AG08396 (cell line): Measurements from ENCODE around the gene IPMK.
A peak's percentile ranks its signal among the peaks of the same experiment; 100 is the strongest.
"Not testable (repeated sequence)": the region's sequence is repeated elsewhere in the genome, so short reads cannot be mapped to it uniquely, and the experiment has no call there.

ENCODE experiments used
- DNase-seq: peaks from one replicate; pipeline ENCODE4 v3.0.0; 2012; ENCODE audit warnings: low spot score, mixed read lengths

IPMK gene

DNA sequence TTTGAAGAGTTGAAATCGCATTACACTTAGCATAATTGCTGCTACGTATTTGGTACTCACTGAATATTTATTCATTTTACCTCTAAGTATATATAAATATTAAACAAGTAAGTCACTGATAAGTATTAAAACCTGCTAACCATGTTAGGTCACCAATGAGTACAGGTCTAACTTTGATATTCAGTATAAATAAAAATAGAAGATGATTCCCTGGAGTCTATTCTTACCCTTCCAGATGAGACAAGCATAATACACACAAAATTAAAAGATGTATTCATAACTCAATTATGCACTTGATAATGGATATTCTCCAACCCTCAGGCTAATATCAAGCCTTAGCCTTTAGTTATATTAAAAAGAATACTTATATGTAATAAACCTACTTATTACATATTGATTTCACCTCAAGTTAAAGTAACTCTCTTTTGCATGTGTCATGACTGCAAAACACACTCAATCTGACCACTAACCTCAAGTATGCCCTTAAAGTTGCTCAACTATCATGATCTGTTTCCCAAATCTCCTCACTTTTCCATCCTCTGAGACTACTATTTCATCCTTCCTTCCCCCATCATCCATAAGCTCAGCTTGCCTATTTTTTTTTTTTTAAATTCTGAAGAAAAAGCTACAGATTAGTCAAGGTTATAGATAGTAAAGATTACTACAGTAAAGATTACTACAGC, 46.8 kb downstream of the IPMK start:
- DNase-seq = no peak

DNA sequence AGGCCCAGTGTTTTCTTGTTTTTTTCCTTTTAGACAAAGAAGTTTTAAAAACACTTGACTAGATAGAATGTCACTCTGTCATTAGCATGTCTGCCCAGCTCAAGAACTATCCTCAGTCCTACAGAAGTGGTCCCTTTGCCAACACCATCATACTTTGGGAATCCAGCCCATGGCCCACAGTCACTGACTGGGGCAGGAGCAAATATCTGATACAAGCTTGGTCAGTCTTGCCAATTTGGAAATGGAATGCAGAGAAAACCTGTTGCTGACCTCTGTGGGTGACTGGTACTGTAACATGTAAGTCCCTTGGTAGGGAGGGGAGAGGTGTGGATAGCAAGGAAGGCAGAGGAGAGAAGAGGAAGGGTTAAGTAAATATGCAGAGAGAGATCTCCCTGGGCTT, 47.8 kb downstream of the IPMK start:
- DNase-seq = no peak

DNA sequence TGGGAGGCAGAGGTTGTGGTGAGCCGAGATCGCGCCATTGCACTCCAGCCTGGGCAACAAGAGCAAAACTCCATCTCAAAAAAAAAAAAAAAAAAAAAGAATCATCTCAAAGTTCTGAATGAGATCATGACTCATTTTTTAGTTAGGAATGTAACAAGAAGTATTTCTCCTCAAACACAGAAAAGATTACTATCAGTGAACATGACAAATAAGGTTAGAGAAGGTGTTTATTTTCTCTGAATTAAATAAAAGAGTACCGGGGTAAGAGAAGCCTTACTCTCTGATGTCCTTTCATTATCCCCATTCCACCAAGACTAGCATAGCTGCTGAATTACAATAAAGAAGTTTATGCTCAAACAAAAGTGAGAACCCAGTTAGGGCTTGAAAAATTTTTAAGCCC, 50.1 kb downstream of the IPMK start:
- DNase-seq = no peak

DNA sequence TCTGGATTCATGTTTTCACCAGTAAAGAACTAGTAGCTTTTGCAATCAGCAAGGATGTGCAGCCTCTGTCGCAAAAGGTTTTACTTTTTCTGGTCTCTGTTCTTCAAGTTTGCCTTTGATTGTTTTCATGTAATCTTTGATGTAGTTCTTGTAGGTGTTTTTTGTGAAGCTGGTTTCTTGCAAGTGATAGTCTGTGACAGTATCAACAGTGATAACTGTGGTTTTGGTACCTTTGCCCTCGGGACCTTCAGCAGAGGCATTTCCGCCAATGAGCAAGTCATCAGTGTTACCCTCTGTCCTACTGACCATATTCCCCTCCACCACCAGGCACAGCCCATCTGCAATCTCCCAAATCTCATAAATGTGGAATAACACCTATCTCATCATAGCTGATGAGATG, 55.1 kb downstream of the IPMK start:
- DNase-seq = no peak

DNA sequence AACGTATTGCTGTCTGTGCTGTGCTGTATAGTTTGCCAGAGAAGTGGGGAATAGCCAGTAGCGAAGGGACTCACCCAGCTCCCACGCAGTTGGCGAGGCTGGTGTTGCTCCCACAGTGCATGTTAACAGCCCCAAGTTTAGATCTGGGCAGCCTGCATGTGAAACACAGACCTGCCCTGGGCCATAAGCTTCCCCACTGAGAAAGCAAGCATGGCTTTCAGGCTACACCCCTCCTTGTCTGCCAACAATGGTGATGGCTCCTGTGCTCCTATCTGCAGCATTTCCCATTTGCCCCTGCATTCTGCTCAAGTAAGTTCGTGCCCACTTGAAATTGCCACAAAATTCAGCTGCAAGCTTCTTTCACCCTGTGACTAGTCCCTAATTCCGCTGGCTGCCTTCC, 57.5 kb downstream of the IPMK start:
- no peak for DNase-seq

DNA sequence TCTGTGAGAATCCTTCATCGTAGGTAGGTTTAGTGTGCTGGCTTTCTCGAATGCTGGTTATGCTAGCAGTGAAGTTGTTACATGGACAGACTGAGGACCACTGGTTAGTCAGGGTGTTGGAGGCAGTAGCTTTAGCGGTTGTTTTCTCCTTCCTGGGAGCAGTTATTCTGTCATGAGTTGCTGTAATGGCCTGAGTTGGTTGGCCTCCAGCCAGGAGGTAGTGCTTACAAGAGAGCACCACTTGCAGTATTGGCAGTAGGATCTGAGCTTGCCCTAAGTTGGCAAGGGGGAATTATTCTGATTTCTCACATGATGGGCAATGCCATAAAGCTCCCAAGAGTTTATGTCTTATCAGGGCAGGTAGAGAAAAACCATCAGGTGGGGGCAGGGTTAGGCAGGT, 58.0 kb downstream of the IPMK start:
- DNase-seq = no peak

DNA sequence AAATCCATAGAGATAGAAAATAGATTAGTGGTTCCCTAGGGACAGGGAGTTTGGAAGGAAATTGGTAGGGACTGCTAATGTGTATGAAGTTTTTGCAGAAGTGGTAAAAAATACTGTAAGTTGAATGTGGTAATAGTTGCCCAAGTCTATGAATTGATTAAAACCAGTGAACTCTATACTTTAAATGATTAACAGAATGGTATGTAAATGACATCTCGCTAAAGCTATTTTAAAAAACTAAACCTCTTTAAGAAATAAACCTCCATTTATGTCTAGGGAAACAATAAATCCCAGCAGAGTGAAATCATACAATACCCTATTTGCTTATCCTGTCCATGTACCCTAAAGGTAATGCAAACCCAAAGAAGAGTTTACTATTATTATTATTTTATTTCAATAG, 61.4 kb downstream of the IPMK start:
- no peak for DNase-seq

DNA sequence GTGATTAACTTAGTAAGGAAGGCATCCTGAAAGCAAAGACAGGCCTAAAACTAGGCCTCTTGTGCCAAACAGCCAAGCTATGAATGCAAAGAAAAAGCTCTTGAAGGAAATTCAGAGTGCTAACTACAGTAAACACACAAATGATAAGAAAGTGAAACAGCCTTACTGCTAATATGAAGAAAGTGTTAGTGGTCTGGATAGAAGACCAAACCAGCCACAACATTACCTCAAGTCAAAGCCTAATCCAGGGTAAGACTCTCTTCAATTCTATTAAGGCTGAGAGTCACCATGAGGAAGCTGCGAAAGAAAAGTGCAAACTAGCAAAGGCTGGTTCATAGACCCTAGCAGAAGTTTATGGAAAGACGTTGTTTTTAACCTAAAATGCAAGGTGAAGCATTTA, 66.0 kb downstream of the IPMK start:
- no peak for DNase-seq

DNA sequence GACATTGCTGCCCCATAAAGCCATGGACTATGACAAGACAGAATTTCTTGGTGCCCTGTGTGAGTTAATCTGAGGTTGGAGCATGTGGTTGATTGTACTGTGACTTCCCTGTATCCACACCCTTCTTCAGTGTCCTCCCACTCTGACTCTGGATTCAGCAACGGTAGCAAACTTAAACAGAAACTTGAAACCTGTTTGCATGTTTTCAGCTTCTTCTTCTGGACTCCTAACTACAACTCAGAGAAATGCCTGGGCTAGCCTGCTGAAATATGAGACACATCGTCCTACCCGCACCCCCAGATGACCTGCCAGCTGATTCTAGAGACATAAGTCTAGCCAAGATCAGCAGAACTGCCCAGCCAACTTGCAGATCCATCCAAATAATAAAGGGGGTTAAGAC, 78.4 kb downstream of the IPMK start:
- peak; percentile 46 for DNase-seq

DNA sequence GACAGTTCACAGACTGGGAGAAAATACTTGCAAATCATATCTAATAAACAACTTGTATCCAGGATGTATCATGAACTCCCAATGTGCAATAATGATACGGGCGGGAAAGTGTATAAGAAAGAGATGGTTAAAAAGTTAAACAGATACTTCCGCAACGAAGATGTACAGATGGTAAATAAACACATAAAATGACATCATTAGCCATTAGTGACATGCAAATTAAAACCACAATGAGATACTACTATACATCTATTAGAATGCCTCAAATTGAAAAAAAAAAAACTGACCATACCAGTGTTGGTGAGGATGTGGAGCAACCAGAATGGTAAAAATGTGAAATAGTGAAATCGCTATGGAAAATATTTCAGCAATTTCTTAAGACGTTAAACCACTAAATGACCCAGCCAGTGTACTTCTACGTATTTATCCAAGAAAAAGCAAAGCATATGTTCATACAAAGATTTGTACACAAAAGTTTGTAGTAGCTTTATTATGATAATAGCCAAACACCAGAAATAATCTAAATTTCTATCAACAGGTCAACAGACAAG, 83.5 kb downstream of the IPMK start:
- DNase-seq = no peak

DNA sequence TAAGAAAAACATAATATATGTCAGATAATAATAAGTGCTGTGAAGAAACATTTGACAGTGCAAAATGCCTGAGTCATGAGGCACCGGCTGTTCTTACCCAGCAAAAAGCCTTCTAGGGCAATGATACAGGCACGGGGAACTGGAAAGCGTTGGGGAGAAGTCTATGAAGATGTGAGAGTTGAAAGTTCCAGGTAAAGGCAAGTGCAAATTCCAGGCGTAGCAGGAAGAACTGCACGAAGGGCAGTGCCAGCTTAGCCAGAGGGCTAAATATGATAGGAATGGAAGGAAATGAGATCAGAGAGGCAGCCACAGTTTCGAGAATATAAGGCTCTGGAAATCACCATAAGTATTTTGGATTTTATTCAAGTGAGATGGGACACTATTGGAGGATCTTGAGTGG, 87.0 kb downstream of the IPMK start:
- no peak for DNase-seq

DNA sequence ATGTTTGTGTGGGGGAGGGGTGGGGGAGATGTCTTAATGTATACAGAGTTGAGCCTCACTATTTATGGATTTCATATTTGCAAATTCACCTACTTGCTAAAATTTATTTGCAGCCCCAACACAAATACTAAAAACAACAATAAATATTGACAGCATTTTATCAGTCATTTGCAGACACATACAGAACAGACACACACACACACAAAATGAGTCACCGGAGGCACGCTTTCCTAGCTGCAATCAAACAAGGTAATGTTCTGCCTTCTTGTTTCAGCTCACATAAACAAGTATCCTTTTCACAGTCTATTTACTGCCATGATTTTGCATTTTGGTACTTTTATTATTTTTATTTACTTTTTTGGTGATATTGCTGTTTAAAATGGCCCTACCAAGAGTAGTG, 88.5 kb downstream of the IPMK start:
- DNase-seq = no peak

DNA sequence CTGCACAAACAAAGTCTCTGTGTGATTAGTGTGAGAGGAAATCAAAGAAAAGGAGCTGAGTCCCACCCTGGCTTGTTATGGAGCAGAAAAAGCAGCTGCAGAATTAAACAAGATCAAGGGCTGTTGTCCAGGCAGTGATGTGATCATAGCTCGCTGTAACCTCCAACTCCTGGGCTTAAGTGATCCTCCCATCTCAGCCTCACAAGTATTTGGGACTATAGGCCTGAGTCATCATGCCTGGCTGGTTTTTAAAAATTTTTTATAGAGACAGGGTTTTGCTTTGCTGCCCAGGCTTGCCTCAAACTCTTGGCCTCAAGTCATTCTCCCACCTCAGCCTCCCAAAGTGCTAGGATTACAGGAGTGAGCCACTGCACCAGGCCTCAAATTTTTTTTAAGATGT, 88.9 kb downstream of the IPMK start:
- DNase-seq = no peak

DNA sequence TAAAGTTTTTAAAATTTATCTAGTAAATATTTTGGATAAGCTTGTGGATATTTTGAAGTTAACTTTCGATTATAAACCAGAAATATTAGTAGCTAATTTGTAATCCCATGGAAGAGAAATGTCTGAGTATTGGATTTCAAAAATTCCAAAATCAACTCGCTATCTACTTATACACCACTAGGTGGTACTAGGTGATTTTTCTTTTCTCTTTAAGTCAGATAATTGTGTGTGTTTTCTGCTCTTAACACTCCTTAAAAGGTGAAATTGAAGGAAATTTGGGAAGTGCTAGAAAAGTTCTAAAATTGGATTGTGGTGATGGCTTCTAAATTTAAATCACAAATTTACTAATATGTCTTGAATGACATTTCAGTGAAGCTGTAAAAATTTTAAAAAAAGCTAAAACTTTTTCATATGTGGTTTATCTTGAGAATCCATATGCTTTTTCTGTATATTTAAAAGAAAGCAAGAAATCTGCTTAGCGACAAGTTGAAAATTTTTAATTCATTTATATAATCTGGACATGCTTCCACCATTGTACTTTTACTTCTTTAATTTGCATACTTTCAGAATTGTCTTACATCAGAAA, 90.2 kb downstream of the IPMK start:
- DNase-seq = no peak

DNA sequence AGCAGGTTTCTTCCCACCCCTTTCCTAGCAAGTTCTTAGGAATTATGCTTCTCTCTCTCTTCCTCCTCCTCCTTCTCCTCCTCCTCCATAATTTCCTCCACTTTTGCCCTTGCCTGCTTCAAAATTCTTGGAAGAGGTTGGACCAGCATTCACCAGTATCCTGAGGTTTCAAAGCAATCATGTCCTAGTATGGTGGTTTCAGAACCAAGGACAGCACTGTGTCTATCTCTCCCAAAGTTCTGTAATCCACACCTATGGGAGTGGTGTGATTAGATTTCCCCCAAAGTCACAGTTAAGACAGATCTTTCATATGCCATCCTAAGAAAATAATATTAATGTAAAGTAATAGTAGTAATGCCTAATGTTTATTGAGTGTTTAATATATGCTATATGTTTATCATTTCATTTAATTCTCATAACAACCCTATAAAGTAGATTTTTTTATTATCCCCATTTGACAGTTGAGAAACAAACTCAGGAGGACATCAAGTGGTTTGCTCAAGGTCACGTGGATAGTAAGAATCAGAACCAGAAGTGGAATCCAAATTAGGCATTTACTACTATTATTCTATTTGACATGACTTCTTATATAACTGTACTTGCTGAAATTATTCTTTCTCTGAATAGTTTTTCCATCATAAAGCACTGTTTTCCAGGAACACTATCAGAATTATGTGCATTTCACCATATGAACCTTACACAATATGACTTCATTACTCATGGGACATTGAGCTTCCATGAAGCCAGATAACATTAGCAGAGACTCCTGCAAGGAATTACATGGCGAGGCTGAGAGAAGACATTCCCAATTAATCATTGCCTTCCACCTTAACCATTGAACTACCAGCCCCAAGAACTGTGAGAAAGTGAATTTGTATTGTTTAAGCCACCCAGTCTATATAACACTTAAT, 91.4 kb downstream of the IPMK start:
- DNase-seq = no peak

DNA sequence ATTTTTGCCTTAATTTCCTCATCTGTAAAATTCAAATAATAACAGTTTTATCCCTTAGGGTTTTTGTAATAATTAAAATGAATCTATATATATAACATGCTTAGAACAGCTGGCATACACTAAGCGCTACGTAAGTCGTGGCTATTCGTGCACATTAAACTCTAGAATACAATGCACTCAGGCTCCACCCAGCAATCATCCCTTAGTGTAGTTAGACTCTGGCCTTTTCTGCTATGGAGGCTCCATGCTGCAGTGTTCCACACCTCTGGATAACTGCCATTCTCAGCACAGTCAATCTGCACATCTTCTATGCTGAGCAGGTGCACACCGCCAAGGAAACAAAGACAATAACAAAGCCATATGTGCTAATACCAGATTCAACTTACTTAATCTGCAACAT, 92.9 kb downstream of the IPMK start:
- no peak for DNase-seq

DNA sequence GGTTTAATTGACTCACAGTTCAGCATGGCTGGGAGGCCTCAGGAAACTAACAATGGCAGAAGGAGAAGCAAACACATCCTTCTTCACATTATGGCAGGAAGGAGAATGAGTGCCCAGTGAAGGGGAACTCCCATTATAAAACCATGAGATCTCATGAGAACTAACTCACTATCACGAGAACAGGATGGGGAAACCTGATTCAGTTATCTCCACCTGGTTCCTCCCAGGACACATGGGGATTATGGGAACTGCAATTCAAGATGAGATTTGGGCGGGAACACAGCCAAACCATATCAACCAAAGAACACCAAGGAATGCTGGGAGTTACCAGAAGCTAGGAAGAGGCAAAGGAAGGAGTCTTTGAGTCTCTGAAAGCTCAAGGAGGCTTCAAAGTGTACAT, 94.3 kb downstream of the IPMK start:
- DNase-seq = no peak

DNA sequence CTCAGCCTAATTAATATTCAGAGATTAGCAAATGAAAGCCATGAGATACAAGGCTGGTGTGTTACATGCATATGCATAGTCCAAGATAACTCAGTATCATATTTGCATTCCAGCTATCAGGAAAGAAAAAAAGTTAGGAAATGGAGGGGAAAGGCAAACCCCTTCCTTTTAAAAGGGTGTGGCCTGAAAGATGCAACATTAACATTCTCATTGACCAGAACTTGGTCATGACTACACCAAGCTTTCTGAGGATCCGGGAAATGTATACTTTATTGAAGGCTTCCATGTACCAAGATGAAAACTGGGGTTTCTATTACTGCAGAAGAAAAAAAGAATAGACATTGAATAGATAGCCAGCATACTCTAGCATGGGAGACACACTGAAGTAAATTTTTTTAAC, 96.5 kb downstream of the IPMK start:
- DNase-seq = no peak

DNA sequence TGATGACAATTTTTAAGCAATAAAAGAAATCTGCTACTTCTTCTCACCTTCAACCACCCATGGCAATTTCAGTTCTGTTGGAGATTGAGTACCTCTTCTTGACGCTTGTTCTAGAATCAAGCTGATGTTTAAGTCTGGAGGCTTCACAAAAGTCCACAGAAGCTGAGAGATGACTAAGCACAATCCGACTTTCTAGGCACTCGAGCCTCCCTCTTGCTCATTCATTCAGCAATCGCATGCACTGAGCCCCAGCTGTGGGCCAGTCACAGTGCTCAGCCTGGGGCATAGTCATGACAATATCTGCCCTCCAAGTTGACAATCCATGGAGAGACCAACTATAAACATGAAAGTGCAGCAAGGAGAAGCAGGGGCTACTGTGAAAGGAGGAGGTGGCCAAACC, 103.2 kb downstream of the IPMK start:
- no peak for DNase-seq

DNA sequence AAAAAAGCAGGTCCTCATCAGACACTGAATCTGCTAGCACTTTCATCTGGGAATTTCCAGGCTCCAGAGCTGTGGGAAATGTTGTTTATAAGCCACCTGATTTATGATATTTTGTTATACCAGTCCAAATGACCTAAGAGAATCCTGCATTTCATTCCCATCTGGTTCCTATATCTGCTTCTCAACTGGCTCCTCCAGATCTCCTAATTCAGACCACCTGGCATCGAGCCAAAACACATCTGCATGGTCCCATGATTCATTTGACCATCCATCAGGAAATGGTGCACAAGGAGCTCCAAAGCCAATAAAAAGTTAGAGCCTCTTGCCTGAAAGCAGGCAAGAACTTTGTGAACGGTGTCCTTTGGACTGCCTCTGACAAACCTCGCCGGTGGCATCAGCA, 108.9 kb downstream of the IPMK start:
- no peak for DNase-seq

DNA sequence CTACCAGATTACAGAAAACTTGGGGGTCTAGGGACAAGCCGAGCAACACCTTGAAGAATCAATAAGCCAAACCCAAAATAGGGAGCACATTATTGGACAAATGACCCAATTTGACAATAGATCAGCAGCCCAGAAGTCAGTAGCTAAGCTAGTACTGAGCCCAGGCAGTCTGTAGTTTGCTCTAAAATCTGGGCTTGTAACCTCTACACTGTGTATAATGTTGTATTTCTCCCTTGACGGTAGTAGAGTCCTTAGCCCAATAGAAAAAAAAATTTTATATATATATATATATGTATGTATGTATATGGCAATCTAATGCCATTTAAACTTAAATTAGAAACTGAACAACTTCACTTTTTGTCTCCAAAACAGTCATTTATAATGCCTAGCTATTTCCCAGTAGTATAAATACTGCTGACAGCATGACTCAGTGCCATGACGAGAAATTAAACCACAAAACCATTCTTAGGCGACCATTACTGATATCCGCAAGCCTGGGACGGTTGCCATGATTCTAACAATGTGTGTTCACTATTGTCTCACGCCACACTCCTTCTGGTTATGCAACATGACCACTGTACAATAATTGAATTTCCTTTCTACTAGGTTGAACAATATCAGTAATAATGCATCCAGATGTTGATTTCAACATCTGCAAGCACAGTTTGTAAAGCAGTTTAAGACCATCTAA, 110.5 kb downstream of the IPMK start:
- peak; percentile 71 for DNase-seq

DNA sequence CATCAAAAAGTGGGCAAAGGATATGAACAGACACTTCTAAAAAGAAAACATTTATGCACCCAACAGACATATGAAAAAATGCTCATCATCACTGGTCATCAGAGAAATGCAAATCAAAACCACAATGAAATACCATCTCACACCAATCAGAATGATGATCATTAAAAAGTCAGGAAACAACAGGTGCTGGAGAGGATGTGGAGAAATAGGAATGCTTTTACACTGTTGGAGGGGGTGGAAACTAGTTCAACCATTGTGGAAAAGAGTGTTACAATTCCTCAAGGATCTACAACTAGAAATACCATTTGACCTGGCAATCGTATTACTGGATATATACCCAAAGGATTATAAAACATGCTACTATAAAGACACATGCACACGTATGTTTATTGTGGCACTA, 111.8 kb downstream of the IPMK start:
- DNase-seq = not testable (repeated sequence)
